Stomach (tissue), 4 donors: ENCODE results near the gene MBLAC1.

Experiments
- CTCF ChIP-seq, 7 experiments: fragments of 450-650 bp in 4 of 7; fragments of 200-600 bp in 3 of 7; sonication (generic) in 3 of 7; IDR thresholded peaks; one replicate each; pipeline ENCODE4 v1.5.1; 2016 to 2019; ENCODE audit warnings: antibody characterized with exemption in 7 of 7, control low read depth in 2 of 7, mild to moderate bottlenecking in 1 of 7
- EP300 ChIP-seq: sonication (generic); formaldehyde crosslinking; IDR thresholded peaks from one replicate; pipeline ENCODE4 v1.6.1; 2017; ENCODE audit warnings: antibody characterized with exemption
- POLR2A ChIP-seq, 4 donors: fragments of 450-650 bp; IDR thresholded peaks; one replicate each; pipeline ENCODE4 v1.6.1; 2016; ENCODE audit warnings: antibody characterized with exemption in 4 of 4, control low read depth in 2 of 4, mild to moderate bottlenecking in 1 of 4, moderate library complexity in 1 of 4
- POLR2AphosphoS5 ChIP-seq, 3 donors: sonication (generic); formaldehyde crosslinking; IDR thresholded peaks; one replicate each; pipeline ENCODE4 v1.6.1; 2016; ENCODE audit warnings: antibody characterized with exemption in 3 of 3

- TF ChIP-seq POLR2AphosphoS5 (IDR thresholded peaks at IDR 0.05), result peak; percentile 6 to 75 (median 61)
- TF ChIP-seq POLR2A (IDR thresholded peaks at IDR 0.05), result no peak
- TF ChIP-seq CTCF (IDR thresholded peaks at IDR 0.05), result no peak
- TF ChIP-seq EP300, result no peak
Observed at GRCh38 chr7:100137851-100138760, 11.3 kb downstream of the MBLAC1 start.
